NCI-H82 treated with DMSO at 0.1 percent for 48 hours (cell line): Measurements from ENCODE around the gene SMARCE1.
"Not testable (repeated sequence)": the region's sequence is repeated elsewhere in the genome, so short reads cannot be mapped to it uniquely, and the experiment has no call there.

Experiments used
- DNase-seq: peaks from one replicate; lab custom pipeline; 2025; ENCODE audit not compliant: unreplicated experiment; lab: John Stamatoyannopoulos, UW

The SMARCE1 gene

GRCh38 chr17:40586264-40586663, 61.4 kb downstream of the SMARCE1 start:
- DNase-seq, result not testable (repeated sequence)

GRCh38 chr17:40584950-40585349, 62.7 kb downstream of the SMARCE1 start:
- DNase-seq, result not testable (repeated sequence)

- DNase-seq, result no peak
These were observed 65.2 kb downstream of the SMARCE1 start for GRCh38 chr17:40582328-40582901.

- DNase-seq, result no peak
These were observed 67.5 kb downstream of the SMARCE1 start for GRCh38 chr17:40580140-40580539.

DNA sequence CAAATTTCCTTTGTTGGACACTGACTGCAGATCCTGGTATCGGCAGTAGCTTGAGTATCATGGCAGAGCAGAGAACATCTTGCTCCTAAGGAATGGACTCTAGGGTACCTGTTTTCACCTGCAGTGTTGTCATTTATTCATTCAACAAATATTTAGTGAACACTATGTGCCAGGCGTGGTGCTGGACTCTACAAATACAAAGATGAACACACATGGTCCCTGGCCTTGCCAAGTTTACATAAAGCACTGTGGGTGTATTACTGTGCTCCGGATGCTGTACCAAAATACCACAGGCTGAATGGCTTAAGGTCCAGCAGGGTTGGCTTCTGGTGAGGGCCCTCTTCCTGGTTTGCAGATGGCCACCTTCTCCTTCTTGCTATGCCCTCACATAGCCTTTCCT, 68.1 kb downstream of the SMARCE1 start:
- DNase-seq, result no peak

DNA sequence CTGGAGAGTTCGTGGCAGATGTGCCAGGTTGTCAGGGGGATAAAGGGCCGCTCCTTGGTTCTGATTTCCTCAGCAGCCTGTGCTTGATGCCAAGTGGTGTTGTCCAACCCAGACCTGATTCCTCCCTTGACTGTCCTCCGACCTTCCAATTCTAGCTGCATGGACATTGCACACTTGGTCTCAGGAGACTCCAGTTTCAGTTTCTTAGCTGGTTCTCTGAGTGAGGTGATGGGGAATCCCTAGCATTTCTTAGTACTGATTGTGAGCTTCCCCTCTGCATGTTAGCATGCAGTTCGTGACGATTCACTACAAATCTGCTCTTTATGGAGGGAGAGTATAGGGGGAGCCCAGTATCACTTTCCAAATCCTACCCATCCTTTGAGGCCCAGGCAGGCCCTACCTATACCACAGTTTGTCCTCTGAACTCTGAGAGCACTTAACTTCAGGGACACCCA, 70.0 kb downstream of the SMARCE1 start:
- no peak for DNase-seq

DNA sequence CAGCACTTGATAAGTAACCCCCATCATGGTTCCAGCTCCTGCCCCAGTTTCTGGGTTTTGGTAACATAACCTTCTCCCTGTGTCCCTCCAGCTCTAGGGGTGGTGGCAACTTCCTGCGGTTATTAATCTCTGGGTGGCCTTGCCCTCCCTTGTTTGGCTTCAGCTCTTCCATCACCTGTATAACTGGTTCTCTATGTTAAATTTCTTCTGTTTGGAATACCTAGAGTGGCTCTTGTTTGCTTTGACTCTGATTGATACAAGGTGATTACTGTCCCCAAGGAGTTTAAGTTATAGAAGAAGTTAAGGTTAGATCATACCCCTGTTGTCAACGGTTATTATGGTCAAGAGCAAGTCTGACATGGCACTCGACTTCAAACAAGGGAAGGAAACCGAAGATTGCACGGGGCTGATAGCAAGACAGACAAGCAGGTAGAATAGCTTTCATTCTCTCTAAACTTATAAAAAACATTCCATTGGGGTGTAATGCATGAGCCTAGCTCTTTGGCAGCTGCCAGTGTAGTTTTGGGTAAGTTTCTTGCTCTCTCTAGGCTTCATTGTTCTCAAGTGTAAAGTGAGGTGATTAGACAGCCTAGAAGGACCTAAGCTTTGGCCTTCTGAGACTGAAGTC, 71.4 kb downstream of the SMARCE1 start:
- no peak for DNase-seq
